Choroid plexus epithelial cell (primary cell): ENCODE measurements around the gene PARM1.

Source experiments
- DNase-seq: peaks from one replicate; pipeline ENCODE4 v3.0.0-alpha.2; 2010; ENCODE audit warnings: low read depth
- H3K4me3 ChIP-seq: 2 replicates; pipeline ENCODE4 v1.5.1; 2011; ENCODE audit warnings: low read depth, mild to moderate bottlenecking, control low read depth, low read length, moderate library complexity
- CTCF ChIP-seq: conservative IDR thresholded peaks from 2 replicates; pipeline ENCODE4 v1.5.1; 2011; ENCODE audit warnings: low read depth, mild to moderate bottlenecking, control low read depth, inconsistent platforms, low read length, moderate library complexity

Gene PARM1

GRCh38 chr4:75025431-75025830, 92.5 kb downstream of the PARM1 start:
- TF ChIP-seq CTCF: no peak
- H3K4me3 ChIP-seq: no peak overlapping the region
- DNase-seq: no peak

GRCh38 chr4:75028196-75028854, 95.4 kb downstream of the PARM1 start:
- H3K4me3 ChIP-seq: no peak overlapping the region
- no peak for DNase-seq
- no peak for TF ChIP-seq CTCF

- DNase-seq: no peak
- no peak overlapping the region for H3K4me3 ChIP-seq
- no peak for TF ChIP-seq CTCF
These were observed 97.1 kb downstream of the PARM1 start for GRCh38 chr4:75030028-75030427.

- no peak overlapping the region for H3K4me3 ChIP-seq
- no peak for DNase-seq
These were observed 97.8 kb downstream of the PARM1 start for GRCh38 chr4:75030649-75031235.

GRCh38 chr4:75031775-75032174, 98.9 kb downstream of the PARM1 start:
- TF ChIP-seq CTCF: no peak
- H3K4me3 ChIP-seq: no peak overlapping the region
- DNase-seq: no peak

More at GRCh38 chr4:75030649-75031235, 97.8 kb downstream of the PARM1 start:
- no peak for TF ChIP-seq CTCF

GRCh38 chr4:75034523-75034922, 101.6 kb downstream of the PARM1 start:
- H3K4me3 ChIP-seq: no peak overlapping the region
- TF ChIP-seq CTCF: no peak
- no peak for DNase-seq

- no peak overlapping the region for H3K4me3 ChIP-seq
- TF ChIP-seq CTCF: no peak
- DNase-seq: no peak
These were observed 102.4 kb downstream of the PARM1 start for GRCh38 chr4:75035321-75035720.
